Type B pancreatic cell (in vitro differentiated cells): ENCODE results near the gene KIF11. TPM values are rescaled to one million over a fixed set of nuclear protein-coding genes. Genes with fewer than 3 reads are reported as not detected.
"Not testable (repeated sequence)": the region's sequence is repeated elsewhere in the genome, so short reads cannot be mapped to it uniquely, and the experiment has no call there.

Experiments used
- DNase-seq: peaks from one replicate; pipeline ENCODE4 v3.0.0; 2021; ENCODE audit warnings: mixed read lengths; ENCODE audit not compliant: unreplicated experiment; ENCODE audit errors: extremely low spot score
- H3K27ac Mint-ChIP-seq: 2 replicates; pipeline ENCODE4 v1.8.0; 2021; ENCODE audit warnings: mild to moderate bottlenecking, mixed read lengths
- H3K27me3 Mint-ChIP-seq: 2 replicates; pipeline ENCODE4 v1.8.0; 2021; ENCODE audit warnings: mixed read lengths
- H3K36me3 Mint-ChIP-seq: 2 replicates; pipeline ENCODE4 v1.8.0; 2021; ENCODE audit warnings: mixed read lengths
- H3K4me1 Mint-ChIP-seq: one replicate; pipeline ENCODE4 v1.8.0; 2021; ENCODE audit warnings: mixed read lengths; ENCODE audit not compliant: unreplicated experiment
- H3K4me3 Mint-ChIP-seq: 2 replicates; pipeline ENCODE4 v1.8.0; 2021; ENCODE audit warnings: mild to moderate bottlenecking, mixed read lengths
- H3K9me3 Mint-ChIP-seq: 2 replicates; pipeline ENCODE4 v1.8.0; 2021; ENCODE audit warnings: mixed read lengths
- CTCF ChIP-seq: fragments of 200-600 bp; sonication (generic); conservative IDR thresholded peaks from 2 replicates; pipeline ENCODE4 v1.5.0; 2021; ENCODE audit warnings: antibody characterized with exemption, mild to moderate bottlenecking
- total RNA-seq: library from RNA; stranded (reverse); gene quantifications from 2 replicates; pipeline ENCODE4 v1.2.1, GENCODE V29; 2021; ENCODE audit warnings: low replicate concordance

Gene KIF11
- total RNA-seq, 1 donor from 2014 or later = 40.6 TPM

GRCh38 chr10:92627845-92628480 is 35.0 kb downstream of the KIF11 start:
- no peak for DNase-seq
- no peaks in the 10 kb centered on the region for H3K4me1 Mint-ChIP-seq
- TF ChIP-seq CTCF = peak; percentile 57
- H3K27me3 Mint-ChIP-seq = no peaks in the 10 kb centered on the region
- no peaks in the 10 kb centered on the region for H3K9me3 Mint-ChIP-seq
- no peak overlapping the region for H3K4me3 Mint-ChIP-seq
- peaks cover 44% of the 10 kb centered on the region for H3K36me3 Mint-ChIP-seq
- no peak overlapping the region for H3K27ac Mint-ChIP-seq

GRCh38 chr10:92629945-92630344 is 37.0 kb downstream of the KIF11 start:
- DNase-seq = no peak
- Mint-ChIP-seq H3K4me1 (no peaks in the 10 kb centered on the region), H3K4me3 (no peak overlapping the region), H3K36me3 (peaks cover 36% of the 10 kb centered on the region), H3K27ac (no peak overlapping the region), H3K9me3 (no peaks in the 10 kb centered on the region), H3K27me3 (no peaks in the 10 kb centered on the region)
- no peak for TF ChIP-seq CTCF

GRCh38 chr10:92638037-92638436 is 45.1 kb downstream of the KIF11 start:
- no peak for DNase-seq
- H3K27ac Mint-ChIP-seq = no peak overlapping the region
- H3K27me3 Mint-ChIP-seq = no peaks in the 10 kb centered on the region
- no peaks in the 10 kb centered on the region for H3K4me1 Mint-ChIP-seq
- H3K4me3 Mint-ChIP-seq = no peak overlapping the region
- H3K36me3 Mint-ChIP-seq = peaks cover 20% of the 10 kb centered on the region
- no peak for TF ChIP-seq CTCF
- no peaks in the 10 kb centered on the region for H3K9me3 Mint-ChIP-seq

- peaks cover 22% of the 10 kb centered on the region for H3K36me3 Mint-ChIP-seq
- peak; percentile 28 for TF ChIP-seq CTCF
- H3K4me1 Mint-ChIP-seq = no peaks in the 10 kb centered on the region
- no peaks in the 10 kb centered on the region for H3K9me3 Mint-ChIP-seq
- no peak overlapping the region for H3K27ac Mint-ChIP-seq
- no peaks in the 10 kb centered on the region for H3K27me3 Mint-ChIP-seq
- no peak overlapping the region for H3K4me3 Mint-ChIP-seq
- no peak for DNase-seq
Measured at GRCh38 chr10:92640107-92640506, 47.2 kb downstream of the KIF11 start.

GRCh38 chr10:92641492-92641891 is 48.6 kb downstream of the KIF11 start:
- TF ChIP-seq CTCF = no peak
- H3K4me1 Mint-ChIP-seq = no peaks in the 10 kb centered on the region
- H3K27me3 Mint-ChIP-seq = no peaks in the 10 kb centered on the region
- no peak for DNase-seq
- H3K9me3 Mint-ChIP-seq = no peaks in the 10 kb centered on the region
- no peak overlapping the region for H3K27ac Mint-ChIP-seq
- H3K36me3 Mint-ChIP-seq = peaks cover 25% of the 10 kb centered on the region
- H3K4me3 Mint-ChIP-seq = no peak overlapping the region

GRCh38 chr10:92644921-92645320 is 52.0 kb downstream of the KIF11 start:
- Mint-ChIP-seq H3K9me3 (no peaks in the 10 kb centered on the region), H3K27me3 (no peaks in the 10 kb centered on the region), H3K36me3 (peaks cover 28% of the 10 kb centered on the region), H3K27ac (no peak overlapping the region), H3K4me3 (no peak overlapping the region), H3K4me1 (no peaks in the 10 kb centered on the region)
- TF ChIP-seq CTCF = no peak
- DNase-seq = no peak

- H3K4me1 Mint-ChIP-seq, H3K27ac Mint-ChIP-seq, DNase-seq, H3K9me3 Mint-ChIP-seq, H3K27me3 Mint-ChIP-seq, H3K4me3 Mint-ChIP-seq: not testable (repeated sequence)
- peaks cover 19% of the 10 kb centered on the region for H3K36me3 Mint-ChIP-seq
Measured at GRCh38 chr10:92650864-92651263, 57.9 kb downstream of the KIF11 start.
